ENCODE results near the gene KLF13. TPM values are rescaled to one million over a fixed set of nuclear protein-coding genes. Genes with fewer than 3 reads are reported as not detected.

Gene KLF13
- total and polyA plus RNA-seq, 2 experiments from 2014 or later, result 23.5 to 28.6 TPM

- Histone ChIP-seq H3K4me3 (no peak overlapping the region), H3K4me1 (ENCODE audit: insufficient read depth) (peaks cover 37% of the 10 kb centered on the region), H4K20me1 (replicated peaks; ENCODE audit: insufficient read depth) (peaks cover 4% of the 10 kb centered on the region), H3K4me2 (no peak overlapping the region), H3K36me3 (ENCODE audit: insufficient read depth) (no peaks in the 10 kb centered on the region), H3K27me3 (ENCODE audit: insufficient read depth) (no peaks in the 10 kb centered on the region), H3K9me2 (ENCODE audit: insufficient read depth) (no peaks in the 10 kb centered on the region), H3K27ac (ENCODE audit: low read depth) (no peak overlapping the region), H3K79me2 (replicated peaks; ENCODE audit: insufficient read depth) (peaks cover 15% of the 10 kb centered on the region), H2AFZ (no peak overlapping the region), H3F3A (replicated peaks; ENCODE audit: low read depth) (no peaks in the 10 kb centered on the region)
- TF ChIP-seq ZNF114 (CRISPR knock-in tag; IDR thresholded peaks at IDR 0.05), result no peak
- no peak for TF ChIP-seq POLR2AphosphoS5 (IDR thresholded peaks at IDR 0.05; ENCODE audit: low read depth)
- no peak for TF ChIP-seq EZH2 (IDR thresholded peaks at IDR 0.05; ENCODE audit: low read depth, unreplicated experiment)
- H3K27me3 Mint-ChIP-seq (ENCODE audit: insufficient read depth, low read depth, poor library complexity), result peaks cover 9% of the 10 kb centered on the region
- H3K36me3 Mint-ChIP-seq (ENCODE audit: low read depth), result peaks cover 7% of the 10 kb centered on the region; the same call in 2 of the 3 replicates
- H3K4me3 Mint-ChIP-seq, result no peak overlapping the region
- H3K9me3 Mint-ChIP-seq, result no peaks in the 10 kb centered on the region
- peaks cover 51% of the 10 kb centered on the region for H3K4me1 Mint-ChIP-seq
- no peak for ATAC-seq
- H3K27ac Mint-ChIP-seq, result no peak overlapping the region
- DNase-seq (ENCODE audit: low spot score), result no peak
Observed at GRCh38 chr15:31374986-31375385, 48.4 kb downstream of the KLF13 start.

GRCh38 chr15:31375772-31376171, 49.1 kb downstream of the KLF13 start:
- Mint-ChIP-seq H3K27ac (no peak overlapping the region), H3K27me3 (ENCODE audit: insufficient read depth, low read depth, poor library complexity) (peaks cover 11% of the 10 kb centered on the region), H3K9me3 (no peaks in the 10 kb centered on the region), H3K36me3 (ENCODE audit: low read depth) (peaks cover 10% of the 10 kb centered on the region; the same call in 2 of the 3 replicates), H3K4me1 (peaks cover 47% of the 10 kb centered on the region), H3K4me3 (no peak overlapping the region)
- H3K4me1 ChIP-seq (ENCODE audit: insufficient read depth), result peaks cover 35% of the 10 kb centered on the region
- TF ChIP-seq ETS1 (IDR thresholded peaks at IDR 0.05), result no peak
- TF ChIP-seq EZH2 (IDR thresholded peaks at IDR 0.05; ENCODE audit: low read depth, unreplicated experiment), result no peak
- no peak for TF ChIP-seq POLR2AphosphoS5 (IDR thresholded peaks at IDR 0.05; ENCODE audit: low read depth)
- TF ChIP-seq ZNF462 (CRISPR knock-in tag; IDR thresholded peaks at IDR 0.05), result no peak
- no peak for TF ChIP-seq ZNF331 (CRISPR knock-in tag; IDR thresholded peaks at IDR 0.05; ENCODE audit: low read depth)
- no peak for TF ChIP-seq CREB1 (CRISPR knock-in tag; IDR thresholded peaks at IDR 0.05; ENCODE audit: low read depth)
- TF ChIP-seq JUNB (IDR thresholded peaks at IDR 0.05; ENCODE audit: unreplicated experiment), result no peak
- H3K36me3 ChIP-seq (ENCODE audit: insufficient read depth), result no peaks in the 10 kb centered on the region
- ATAC-seq (no peak), DNase-seq (ENCODE audit: low spot score) (no peak)
- H4K20me1 ChIP-seq (replicated peaks; ENCODE audit: insufficient read depth), result peaks cover 4% of the 10 kb centered on the region
- peaks cover 7% of the 10 kb centered on the region for H3K79me2 ChIP-seq (replicated peaks; ENCODE audit: insufficient read depth)
- H2AFZ ChIP-seq, result no peak overlapping the region
- no peaks in the 10 kb centered on the region for H3K9me2 ChIP-seq (ENCODE audit: insufficient read depth)
- no peak overlapping the region for H3K27ac ChIP-seq (ENCODE audit: low read depth)
- H3K4me2 ChIP-seq, result no peak overlapping the region
- no peaks in the 10 kb centered on the region for H3F3A ChIP-seq (replicated peaks; ENCODE audit: low read depth)
- H3K4me3 ChIP-seq, result no peak overlapping the region
- no peaks in the 10 kb centered on the region for H3K27me3 ChIP-seq (ENCODE audit: insufficient read depth)
